Panc1 (cell line): ENCODE data around the gene LCT. TPM values are rescaled to one million over a fixed set of nuclear protein-coding genes. Genes with fewer than 3 reads are reported as not detected.

ENCODE experiments used
- ATAC-seq: fragments of 200-7000 bp; cut with Tn5 transposase; 2 replicates; pipeline ENCODE4 v1.9.1; 2020; ENCODE audit warnings: mild to moderate bottlenecking, moderate library complexity
- BruUV-seq: library from RNA; stranded (reverse); fragments of 400-500 nt; replicated peaks from 2 replicates; lab custom pipeline; 2021; lab: Mats Ljungman, UMichigan
- CTCF ChIA-PET: fragments of 300-600 bp; sonication (Branson Sonifier 250); formaldehyde crosslinking; loops from one replicate; lab custom pipeline; 2022; ENCODE audit warnings: antibody characterized with exemption; lab: Charles Lee
- POLR2A ChIA-PET: fragments of 300-600 bp; sonication (Branson Sonifier 250); formaldehyde crosslinking; loops from one replicate; lab custom pipeline; 2022; ENCODE audit warnings: antibody characterized with exemption; lab: Charles Lee
- DNase-seq: peaks from one replicate; pipeline ENCODE4 v3.0.0-alpha.2; 2010; ENCODE audit warnings: low read depth, low spot score
- H3K27ac ChIP-seq: 2 replicates; pipeline ENCODE4 v1.5.1; 2011; ENCODE audit warnings: mild to moderate bottlenecking, low read length, inconsistent platforms
- H3K27me3 ChIP-seq: fragments of 200-500 bp; sonication (Bioruptor generic); 2 replicates; pipeline ENCODE4 v1.6.0; 2014; ENCODE audit warnings: low read length, inconsistent platforms; ENCODE audit not compliant: control insufficient read depth, insufficient read depth
- H3K36me3 ChIP-seq: fragments of 200-500 bp; sonication (Bioruptor generic); 2 replicates; pipeline ENCODE4 v1.5.1; 2014; ENCODE audit warnings: inconsistent platforms, mild to moderate bottlenecking, low read length, moderate library complexity; ENCODE audit not compliant: control insufficient read depth, insufficient read depth
- H3K4me1 ChIP-seq: 2 replicates; pipeline ENCODE4 v1.5.1; 2011; ENCODE audit warnings: inconsistent platforms, mild to moderate bottlenecking, low read length, moderate library complexity; ENCODE audit not compliant: control insufficient read depth, insufficient read depth
- H3K4me3 ChIP-seq, 2 experiments: 2 replicates each; pipeline ENCODE4 v1.5.1; 2011 to 2012; ENCODE audit warnings: low read depth in 2 of 2, low read length in 2 of 2, mild to moderate bottlenecking in 2 of 2, inconsistent platforms in 1 of 2, moderate library complexity in 1 of 2
- H3K9me3 ChIP-seq: fragments of 200-500 bp; sonication (Bioruptor generic); 2 replicates; pipeline ENCODE4 v1.5.1; 2014; ENCODE audit warnings: low read depth, mild to moderate bottlenecking, inconsistent platforms, low read length, moderate library complexity; ENCODE audit not compliant: control insufficient read depth, insufficient read depth
- POLR2AphosphoS5 ChIP-seq: IDR thresholded peaks from 2 replicates; pipeline ENCODE4 v1.6.1; 2012; ENCODE audit warnings: mild to moderate bottlenecking, low read depth, low read length, moderate library complexity
- SIN3A ChIP-seq: IDR thresholded peaks from 2 replicates; pipeline ENCODE4 v1.6.1; 2012; ENCODE audit warnings: low read depth, mild to moderate bottlenecking, low read length, moderate library complexity, borderline replicate concordance; ENCODE audit not compliant: insufficient read depth
- TCF7L2 ChIP-seq: IDR thresholded peaks from 2 replicates; pipeline ENCODE4 v1.6.1; 2011; ENCODE audit warnings: mild to moderate bottlenecking, low read depth, low read length, inconsistent platforms
- in situ Hi-C: cut with HindIII; loops from 2 replicates; pipeline ENCODE4 v1.10.0; 2016; ENCODE audit warnings: low sequenced_read_pairs, low pct_unique_long_range_greater_than_20kb
- intact Hi-C: fragments of 100-400 bp; cut with micrococcal nuclease; formaldehyde crosslinking; loops from one replicate; pipeline ENCODE4 v1.10.0; 2022; ENCODE audit not compliant: unreplicated experiment
- total RNA-seq: library from RNA; stranded (reverse); gene quantifications from one replicate; pipeline ENCODE4 v1.2.1, GENCODE V29; 2021; ENCODE audit not compliant: unreplicated experiment
- TF ChIP-seq, protein P1 (sequence below), 2 experiments: IDR thresholded peaks; 2 replicates each; pipeline ENCODE4 v1.6.1; 2011 to 2012; ENCODE audit warnings: low read depth in 2 of 2, control low read depth in 1 of 2, low read length in 1 of 2, mild to moderate bottlenecking in 1 of 2, moderate library complexity in 1 of 2; ENCODE audit not compliant: insufficient read depth in 1 of 2
- TF ChIP-seq, protein P2 (sequence below): fragments of 450-650 bp; IDR thresholded peaks from 2 replicates; pipeline ENCODE4 v1.5.1; 2017; ENCODE audit warnings: mild to moderate bottlenecking

The LCT gene
- total RNA-seq, 1 experiment from 2014 or later, result not detected

DNA sequence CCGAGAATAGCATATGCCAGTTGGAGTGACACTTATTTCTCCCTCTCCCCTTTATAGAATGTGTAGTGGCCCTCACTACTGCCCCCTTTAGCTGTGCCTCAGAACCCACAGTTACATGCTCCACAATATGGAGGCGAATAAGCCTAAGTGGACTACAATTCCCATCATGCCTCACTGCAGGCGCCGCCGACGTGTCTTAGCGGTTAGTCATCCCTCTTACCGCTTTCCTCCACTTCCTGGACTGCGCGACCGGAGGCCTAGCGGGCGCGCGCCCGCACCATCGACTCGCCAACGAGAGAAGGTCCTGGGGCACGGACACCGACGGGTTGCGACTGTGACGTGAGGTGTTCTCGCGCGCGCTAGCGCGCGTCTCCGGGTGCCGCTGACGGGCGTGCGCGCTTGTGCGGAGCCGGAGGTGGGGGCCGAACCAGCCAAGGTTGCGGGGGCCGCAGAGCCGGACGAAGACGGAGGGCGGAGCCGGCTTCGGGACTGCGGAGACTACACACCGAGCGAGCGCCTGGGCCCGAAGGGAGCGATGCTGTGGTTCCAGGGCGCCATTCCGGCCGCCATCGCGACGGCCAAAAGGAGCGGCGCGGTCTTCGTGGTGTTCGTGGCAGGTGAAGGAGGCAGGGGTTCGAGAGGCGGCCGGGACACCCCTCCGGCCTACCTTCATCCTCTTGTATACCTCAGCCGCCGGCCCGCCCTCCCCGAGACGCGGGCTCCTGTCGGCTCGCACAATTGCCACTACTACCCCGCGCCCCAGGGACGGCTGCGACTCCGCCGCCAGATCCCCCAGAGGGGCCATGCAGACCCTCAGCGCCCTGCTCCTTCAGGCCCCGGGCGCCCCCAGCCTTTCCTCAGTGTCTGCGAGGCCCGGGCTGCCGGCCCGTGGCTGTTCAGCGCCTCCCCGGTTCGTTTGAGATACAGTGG is 95.3 kb downstream of the LCT start, which contains the start of gene UBXN4:
TSS of gene UBXN4 (plus strand) at position 461 of the 930 bp plus-strand sequence. CDS start at position 536, 75 bp downstream.
- no peaks in the 10 kb centered on the region for H3K27me3 ChIP-seq
- peak within 1 kb of the TSS; percentile 88 to 96 for H3K4me3 ChIP-seq
- BruUV-seq, result no TSS peak
- intact Hi-C loops, result no loop called here
- ChIA-PET CTCF (no interaction called here), POLR2A (interaction anchor here (0.5 to 0.7 kb wide), 9 partner anchors 10 to 1103 kb away, joined by 3 to 18 read pairs (median 11); no protein-coding TSS in a partner anchor)
- ATAC-seq (peak; percentile 97), DNase-seq (peak; percentile 93)
- TF ChIP-seq, protein P1, sequence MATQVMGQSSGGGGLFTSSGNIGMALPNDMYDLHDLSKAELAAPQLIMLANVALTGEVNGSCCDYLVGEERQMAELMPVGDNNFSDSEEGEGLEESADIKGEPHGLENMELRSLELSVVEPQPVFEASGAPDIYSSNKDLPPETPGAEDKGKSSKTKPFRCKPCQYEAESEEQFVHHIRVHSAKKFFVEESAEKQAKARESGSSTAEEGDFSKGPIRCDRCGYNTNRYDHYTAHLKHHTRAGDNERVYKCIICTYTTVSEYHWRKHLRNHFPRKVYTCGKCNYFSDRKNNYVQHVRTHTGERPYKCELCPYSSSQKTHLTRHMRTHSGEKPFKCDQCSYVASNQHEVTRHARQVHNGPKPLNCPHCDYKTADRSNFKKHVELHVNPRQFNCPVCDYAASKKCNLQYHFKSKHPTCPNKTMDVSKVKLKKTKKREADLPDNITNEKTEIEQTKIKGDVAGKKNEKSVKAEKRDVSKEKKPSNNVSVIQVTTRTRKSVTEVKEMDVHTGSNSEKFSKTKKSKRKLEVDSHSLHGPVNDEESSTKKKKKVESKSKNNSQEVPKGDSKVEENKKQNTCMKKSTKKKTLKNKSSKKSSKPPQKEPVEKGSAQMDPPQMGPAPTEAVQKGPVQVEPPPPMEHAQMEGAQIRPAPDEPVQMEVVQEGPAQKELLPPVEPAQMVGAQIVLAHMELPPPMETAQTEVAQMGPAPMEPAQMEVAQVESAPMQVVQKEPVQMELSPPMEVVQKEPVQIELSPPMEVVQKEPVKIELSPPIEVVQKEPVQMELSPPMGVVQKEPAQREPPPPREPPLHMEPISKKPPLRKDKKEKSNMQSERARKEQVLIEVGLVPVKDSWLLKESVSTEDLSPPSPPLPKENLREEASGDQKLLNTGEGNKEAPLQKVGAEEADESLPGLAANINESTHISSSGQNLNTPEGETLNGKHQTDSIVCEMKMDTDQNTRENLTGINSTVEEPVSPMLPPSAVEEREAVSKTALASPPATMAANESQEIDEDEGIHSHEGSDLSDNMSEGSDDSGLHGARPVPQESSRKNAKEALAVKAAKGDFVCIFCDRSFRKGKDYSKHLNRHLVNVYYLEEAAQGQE (IDR thresholded peaks at IDR 0.05; ENCODE audit: insufficient read depth in 1 of 2, low read depth in 2 of 2, low read length in 1 of 2), result 0 out of 4 replicates have a peak, but pooled peaks of 1 of the 2 experiments have one; percentile 16
- TF ChIP-seq SIN3A (peak; percentile 33; the same call in 1 of the 2 replicates), POLR2AphosphoS5 (peak; percentile 81), TCF7L2 (peak; percentile 34; the same call in 1 of the 2 replicates)
- TF ChIP-seq, protein P2, sequence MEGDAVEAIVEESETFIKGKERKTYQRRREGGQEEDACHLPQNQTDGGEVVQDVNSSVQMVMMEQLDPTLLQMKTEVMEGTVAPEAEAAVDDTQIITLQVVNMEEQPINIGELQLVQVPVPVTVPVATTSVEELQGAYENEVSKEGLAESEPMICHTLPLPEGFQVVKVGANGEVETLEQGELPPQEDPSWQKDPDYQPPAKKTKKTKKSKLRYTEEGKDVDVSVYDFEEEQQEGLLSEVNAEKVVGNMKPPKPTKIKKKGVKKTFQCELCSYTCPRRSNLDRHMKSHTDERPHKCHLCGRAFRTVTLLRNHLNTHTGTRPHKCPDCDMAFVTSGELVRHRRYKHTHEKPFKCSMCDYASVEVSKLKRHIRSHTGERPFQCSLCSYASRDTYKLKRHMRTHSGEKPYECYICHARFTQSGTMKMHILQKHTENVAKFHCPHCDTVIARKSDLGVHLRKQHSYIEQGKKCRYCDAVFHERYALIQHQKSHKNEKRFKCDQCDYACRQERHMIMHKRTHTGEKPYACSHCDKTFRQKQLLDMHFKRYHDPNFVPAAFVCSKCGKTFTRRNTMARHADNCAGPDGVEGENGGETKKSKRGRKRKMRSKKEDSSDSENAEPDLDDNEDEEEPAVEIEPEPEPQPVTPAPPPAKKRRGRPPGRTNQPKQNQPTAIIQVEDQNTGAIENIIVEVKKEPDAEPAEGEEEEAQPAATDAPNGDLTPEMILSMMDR, result peak; percentile 79
- no peaks in the 10 kb centered on the region; the same call in 1 of the 2 replicates for H3K36me3 ChIP-seq
- in situ Hi-C loops, result no loop called here
- H3K27ac ChIP-seq, result peak within 1 kb of the TSS; percentile 96
- no peaks in the 10 kb centered on the region for H3K9me3 ChIP-seq
- peaks cover 16% of the 10 kb centered on the region for H3K4me1 ChIP-seq

- intact Hi-C loops (no loop called here), in situ Hi-C loops (no loop called here)
- ATAC-seq, result no peak
- ChIA-PET CTCF (no interaction called here), POLR2A (interaction anchor here (0.5 to 0.7 kb wide), 9 partner anchors 9 to 1102 kb away, joined by 3 to 18 read pairs (median 11); no protein-coding TSS in a partner anchor)
- H3K27ac ChIP-seq, result peak overlapping the region; percentile 84
- DNase-seq, result no peak
- BruUV-seq, result no TSS peak
- H3K4me3 ChIP-seq, result no peak overlapping the region
- TF ChIP-seq, protein P1 (IDR thresholded peaks at IDR 0.05; ENCODE audit: insufficient read depth in 1 of 2, low read depth in 2 of 2, low read length in 1 of 2), result no peak
- TF ChIP-seq, protein P2, result no peak
- TF ChIP-seq TCF7L2, result no peak
- TF ChIP-seq SIN3A, result no peak
- no peaks in the 10 kb centered on the region; the same call in 1 of the 2 replicates for H3K36me3 ChIP-seq
- H3K9me3 ChIP-seq, result no peaks in the 10 kb centered on the region
- H3K4me1 ChIP-seq, result peaks cover 16% of the 10 kb centered on the region
- no peaks in the 10 kb centered on the region for H3K27me3 ChIP-seq
Measured at GRCh38 chr2:135741043-135741394, 96.0 kb downstream of the LCT start.
